GM23338 (cell line): ENCODE data around the gene PPME1. TPM values are rescaled to one million over a fixed set of nuclear protein-coding genes. Genes with fewer than 3 reads are reported as not detected.

Experiments used
- ATAC-seq: fragments of 200-7000 bp; cut with Tn5 transposase; 3 replicates; pipeline ENCODE4 v1.9.1; 2020
- DNase-seq: peaks from one replicate; pipeline ENCODE4 v3.0.0-alpha.2; 2015; ENCODE audit warnings: low spot score
- H2AFZ ChIP-seq: fragments of 200-600 bp; sonication (generic); 2 replicates; pipeline ENCODE4 v1.8.0; 2016; ENCODE audit warnings: antibody characterized with exemption, mild to moderate bottlenecking, moderate library complexity
- H3F3A ChIP-seq: fragments of 200-600 bp; sonication (generic); replicated peaks from 2 replicates; pipeline ENCODE4 v1.8.0; 2017; ENCODE audit warnings: antibody characterized with exemption, mixed run types, low read depth
- H3K27ac ChIP-seq: fragments of 200-600 bp; sonication (generic); 2 replicates; pipeline ENCODE4 v1.6.1; 2016; ENCODE audit warnings: low read depth
- H3K27me3 ChIP-seq: fragments of 200-600 bp; sonication (generic); 2 replicates; pipeline ENCODE4 v1.8.0; 2016; ENCODE audit warnings: mild to moderate bottlenecking, mixed run types, moderate library complexity; ENCODE audit not compliant: insufficient read depth
- H3K36me3 ChIP-seq: fragments of 200-600 bp; sonication (generic); 2 replicates; pipeline ENCODE4 v1.8.0; 2016; ENCODE audit warnings: mild to moderate bottlenecking; ENCODE audit not compliant: insufficient read depth
- H3K4me1 ChIP-seq: fragments of 200-600 bp; sonication (generic); 2 replicates; pipeline ENCODE4 v1.8.0; 2016; ENCODE audit warnings: mild to moderate bottlenecking, moderate library complexity; ENCODE audit not compliant: insufficient read depth
- H3K4me2 ChIP-seq: fragments of 200-600 bp; sonication (generic); 2 replicates; pipeline ENCODE4 v1.7.1; 2017; ENCODE audit warnings: mixed run types
- H3K4me3 ChIP-seq: fragments of 200-600 bp; sonication (generic); 2 replicates; pipeline ENCODE4 v1.6.1; 2016; ENCODE audit warnings: mixed run types
- H3K79me2 ChIP-seq: fragments of 200-600 bp; sonication (generic); replicated peaks from 2 replicates; pipeline ENCODE4 v1.8.0; 2017; ENCODE audit warnings: mild to moderate bottlenecking; ENCODE audit not compliant: insufficient read depth
- H3K9me2 ChIP-seq: fragments of 200-600 bp; sonication (generic); 2 replicates; pipeline ENCODE4 v1.8.0; 2017; ENCODE audit not compliant: insufficient read depth
- H4K20me1 ChIP-seq: fragments of 200-600 bp; sonication (generic); replicated peaks from 2 replicates; pipeline ENCODE4 v1.8.0; 2017; ENCODE audit warnings: mild to moderate bottlenecking; ENCODE audit not compliant: insufficient read depth
- H3K27ac Mint-ChIP-seq: 2 replicates; pipeline ENCODE4 v1.8.0; 2020; ENCODE audit warnings: inconsistent platforms, mild to moderate bottlenecking, moderate library complexity, mixed read lengths
- H3K27me3 Mint-ChIP-seq: 3 replicates; pipeline ENCODE4 v1.8.0; 2022; ENCODE audit warnings: low read depth, mild to moderate bottlenecking, moderate library complexity, mixed read lengths, inconsistent platforms; ENCODE audit not compliant: insufficient read depth, poor library complexity
- H3K36me3 Mint-ChIP-seq: 3 replicates; pipeline ENCODE4 v1.8.0; 2021; ENCODE audit warnings: low read depth, mild to moderate bottlenecking, inconsistent platforms, moderate library complexity, mixed read lengths
- H3K4me1 Mint-ChIP-seq: 3 replicates; pipeline ENCODE4 v1.8.0; 2020; ENCODE audit warnings: mild to moderate bottlenecking, inconsistent platforms, mixed read lengths
- H3K4me3 Mint-ChIP-seq: 3 replicates; pipeline ENCODE4 v1.8.0; 2021; ENCODE audit warnings: moderate library complexity, mild to moderate bottlenecking, inconsistent platforms, mixed read lengths
- H3K9me3 Mint-ChIP-seq: 3 replicates; pipeline ENCODE4 v1.8.0; 2020; ENCODE audit warnings: moderate library complexity, mild to moderate bottlenecking, inconsistent platforms, mixed read lengths
- CREB1 ChIP-seq: fragments of 250-450 bp; sonication (Bioruptor Pico); IDR thresholded peaks from 2 replicates; pipeline ENCODE4 v1.5.0; 2020; ENCODE audit warnings: low read depth, mild to moderate bottlenecking, moderate library complexity
- EZH2phosphoT487 ChIP-seq: fragments of 200-600 bp; sonication (generic); IDR thresholded peaks from one replicate; pipeline ENCODE4 v1.8.1; 2018; ENCODE audit warnings: antibody characterized with exemption; ENCODE audit not compliant: unreplicated experiment
- JUNB ChIP-seq: IDR thresholded peaks from one replicate; pipeline ENCODE4 v1.6.1; 2016; ENCODE audit warnings: antibody characterized with exemption; ENCODE audit not compliant: unreplicated experiment
- STAT1 ChIP-seq: IDR thresholded peaks from one replicate; pipeline ENCODE4 v1.6.1; 2016; ENCODE audit warnings: antibody characterized with exemption; ENCODE audit not compliant: unreplicated experiment
- ZNF114 ChIP-seq: fragments of 250-450 bp; sonication (Bioruptor Pico); IDR thresholded peaks from 2 replicates; pipeline ENCODE4 v1.5.0; 2020; ENCODE audit warnings: mild to moderate bottlenecking, moderate library complexity
- ZNF331 ChIP-seq: fragments of 250-450 bp; sonication (Bioruptor Pico); IDR thresholded peaks from 2 replicates; pipeline ENCODE4 v1.5.0; 2020; ENCODE audit warnings: low read depth, mild to moderate bottlenecking, moderate library complexity
- polyA plus RNA-seq: library from polyadenylated mRNA; unstranded; fragments of >200 nt; fragmentation: Nextera tagmentation; extraction: Ambion mirVana; gene quantifications from 2 replicates; pipeline ENCODE4 v1.2.1, GENCODE V29; 2016
- total RNA-seq: library from RNA; depleted of rRNA; stranded (reverse); fragments of >200 nt; shearing (Covaris generic); gene quantifications from 2 replicates; pipeline ENCODE4 v1.2.3, GENCODE V29; 2014
- TF ChIP-seq, protein P1 (sequence below): IDR thresholded peaks from 2 replicates; pipeline ENCODE4 v1.6.1; 2016; ENCODE audit warnings: antibody characterized with exemption
- TF ChIP-seq, protein P2 (sequence below), 2 experiments: fragments of 200-600 bp in 1 of 2; sonication (generic) in 1 of 2; conservative IDR thresholded peaks; 2 replicates each; pipeline versions ENCODE4 v1.5.1 to v1.6.1; 2016 to 2017; ENCODE audit warnings: antibody characterized with exemption in 2 of 2, low read depth in 2 of 2, mild to moderate bottlenecking in 2 of 2, moderate library complexity in 1 of 2
- TF ChIP-seq, protein P3 (sequence below): IDR thresholded peaks from one replicate; pipeline ENCODE4 v1.6.1; 2018; ENCODE audit warnings: antibody characterized with exemption; ENCODE audit not compliant: unreplicated experiment

Gene PPME1
- total and polyA plus RNA-seq, 2 experiments from 2014 or later = 32.1 to 37.2 TPM

DNA sequence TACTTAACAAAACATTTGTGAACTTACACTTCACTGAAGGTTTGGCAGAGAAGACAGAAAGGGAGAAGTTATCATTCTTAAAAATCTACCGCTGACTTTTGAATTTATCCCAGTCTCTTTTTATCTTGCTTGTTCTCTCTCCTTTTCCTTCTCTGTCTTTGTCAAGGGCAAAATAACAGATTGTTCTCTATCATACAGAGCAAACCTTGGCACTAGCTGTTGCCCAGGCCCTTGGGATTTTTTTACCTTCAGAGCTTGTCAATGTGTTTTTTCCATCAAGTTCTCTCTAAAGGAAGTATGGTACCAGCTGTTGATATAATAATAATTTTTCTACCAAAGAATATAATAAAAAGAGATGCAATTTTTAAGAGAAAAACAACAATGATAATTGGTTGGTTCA, 67.2 kb downstream of the PPME1 start:
- Mint-ChIP-seq H3K36me3 (peaks cover 18% of the 10 kb centered on the region), H3K27me3 (peaks cover 2% of the 10 kb centered on the region), H3K4me3 (no peak overlapping the region), H3K9me3 (no peaks in the 10 kb centered on the region; the same call in 2 of the 3 replicates), H3K4me1 (no peaks in the 10 kb centered on the region), H3K27ac (no peak overlapping the region)
- no peaks in the 10 kb centered on the region for H3K4me1 ChIP-seq
- H3K79me2 ChIP-seq = no peaks in the 10 kb centered on the region
- no peak overlapping the region for H3K4me2 ChIP-seq
- no peak overlapping the region for H3K4me3 ChIP-seq
- no peak overlapping the region for H2AFZ ChIP-seq
- H3K27ac ChIP-seq = no peak overlapping the region
- H3K27me3 ChIP-seq = no peaks in the 10 kb centered on the region
- H3K36me3 ChIP-seq = peaks cover 16% of the 10 kb centered on the region; the same call in 1 of the 2 replicates
- TF ChIP-seq ZNF331 (CRISPR knock-in tag) = no peak
- TF ChIP-seq, protein P1, sequence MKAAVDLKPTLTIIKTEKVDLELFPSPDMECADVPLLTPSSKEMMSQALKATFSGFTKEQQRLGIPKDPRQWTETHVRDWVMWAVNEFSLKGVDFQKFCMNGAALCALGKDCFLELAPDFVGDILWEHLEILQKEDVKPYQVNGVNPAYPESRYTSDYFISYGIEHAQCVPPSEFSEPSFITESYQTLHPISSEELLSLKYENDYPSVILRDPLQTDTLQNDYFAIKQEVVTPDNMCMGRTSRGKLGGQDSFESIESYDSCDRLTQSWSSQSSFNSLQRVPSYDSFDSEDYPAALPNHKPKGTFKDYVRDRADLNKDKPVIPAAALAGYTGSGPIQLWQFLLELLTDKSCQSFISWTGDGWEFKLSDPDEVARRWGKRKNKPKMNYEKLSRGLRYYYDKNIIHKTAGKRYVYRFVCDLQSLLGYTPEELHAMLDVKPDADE = no peak
- no peaks in the 10 kb centered on the region for H4K20me1 ChIP-seq
- DNase-seq (no peak), ATAC-seq (no peak)
- H3F3A ChIP-seq = no peaks in the 10 kb centered on the region
- no peaks in the 10 kb centered on the region for H3K9me2 ChIP-seq

DNA sequence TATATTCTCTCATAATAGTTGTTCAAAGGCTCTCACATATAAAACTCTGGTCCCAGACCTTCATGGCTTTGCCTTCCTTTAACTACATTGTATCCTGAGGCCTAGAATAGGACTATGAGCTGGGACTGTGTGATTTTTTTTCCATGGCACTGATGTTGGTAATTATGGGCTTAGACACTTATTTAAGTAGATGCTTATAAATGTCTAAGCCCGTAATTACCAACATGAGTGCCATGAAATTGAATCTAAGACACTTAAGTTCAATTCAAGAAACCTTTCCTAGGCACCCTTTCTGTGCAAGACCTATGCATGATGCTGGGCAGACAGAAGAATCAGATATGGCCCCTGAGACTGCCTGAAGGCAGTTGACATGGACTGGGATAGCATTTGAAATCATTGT, 77.4 kb downstream of the PPME1 start:
- Mint-ChIP-seq H3K36me3 (peaks cover 11% of the 10 kb centered on the region; the same call in 2 of the 3 replicates), H3K4me3 (no peak overlapping the region), H3K27me3 (no peaks in the 10 kb centered on the region), H3K27ac (no peak overlapping the region), H3K4me1 (peaks cover 9% of the 10 kb centered on the region), H3K9me3 (no peaks in the 10 kb centered on the region)
- H3K9me2 ChIP-seq = no peaks in the 10 kb centered on the region
- TF ChIP-seq ZNF331 (CRISPR knock-in tag) (no peak), ZNF114 (no peak), STAT1 (no peak), CREB1 (CRISPR knock-in tag) (no peak), EZH2phosphoT487 (no peak), JUNB (no peak)
- TF ChIP-seq, protein P2, sequence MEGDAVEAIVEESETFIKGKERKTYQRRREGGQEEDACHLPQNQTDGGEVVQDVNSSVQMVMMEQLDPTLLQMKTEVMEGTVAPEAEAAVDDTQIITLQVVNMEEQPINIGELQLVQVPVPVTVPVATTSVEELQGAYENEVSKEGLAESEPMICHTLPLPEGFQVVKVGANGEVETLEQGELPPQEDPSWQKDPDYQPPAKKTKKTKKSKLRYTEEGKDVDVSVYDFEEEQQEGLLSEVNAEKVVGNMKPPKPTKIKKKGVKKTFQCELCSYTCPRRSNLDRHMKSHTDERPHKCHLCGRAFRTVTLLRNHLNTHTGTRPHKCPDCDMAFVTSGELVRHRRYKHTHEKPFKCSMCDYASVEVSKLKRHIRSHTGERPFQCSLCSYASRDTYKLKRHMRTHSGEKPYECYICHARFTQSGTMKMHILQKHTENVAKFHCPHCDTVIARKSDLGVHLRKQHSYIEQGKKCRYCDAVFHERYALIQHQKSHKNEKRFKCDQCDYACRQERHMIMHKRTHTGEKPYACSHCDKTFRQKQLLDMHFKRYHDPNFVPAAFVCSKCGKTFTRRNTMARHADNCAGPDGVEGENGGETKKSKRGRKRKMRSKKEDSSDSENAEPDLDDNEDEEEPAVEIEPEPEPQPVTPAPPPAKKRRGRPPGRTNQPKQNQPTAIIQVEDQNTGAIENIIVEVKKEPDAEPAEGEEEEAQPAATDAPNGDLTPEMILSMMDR (conservative IDR thresholded peaks at IDR 0.05; ENCODE audit: low read depth in 2 of 2) = no peak
- TF ChIP-seq, protein P1 = no peak
- TF ChIP-seq, protein P3, sequence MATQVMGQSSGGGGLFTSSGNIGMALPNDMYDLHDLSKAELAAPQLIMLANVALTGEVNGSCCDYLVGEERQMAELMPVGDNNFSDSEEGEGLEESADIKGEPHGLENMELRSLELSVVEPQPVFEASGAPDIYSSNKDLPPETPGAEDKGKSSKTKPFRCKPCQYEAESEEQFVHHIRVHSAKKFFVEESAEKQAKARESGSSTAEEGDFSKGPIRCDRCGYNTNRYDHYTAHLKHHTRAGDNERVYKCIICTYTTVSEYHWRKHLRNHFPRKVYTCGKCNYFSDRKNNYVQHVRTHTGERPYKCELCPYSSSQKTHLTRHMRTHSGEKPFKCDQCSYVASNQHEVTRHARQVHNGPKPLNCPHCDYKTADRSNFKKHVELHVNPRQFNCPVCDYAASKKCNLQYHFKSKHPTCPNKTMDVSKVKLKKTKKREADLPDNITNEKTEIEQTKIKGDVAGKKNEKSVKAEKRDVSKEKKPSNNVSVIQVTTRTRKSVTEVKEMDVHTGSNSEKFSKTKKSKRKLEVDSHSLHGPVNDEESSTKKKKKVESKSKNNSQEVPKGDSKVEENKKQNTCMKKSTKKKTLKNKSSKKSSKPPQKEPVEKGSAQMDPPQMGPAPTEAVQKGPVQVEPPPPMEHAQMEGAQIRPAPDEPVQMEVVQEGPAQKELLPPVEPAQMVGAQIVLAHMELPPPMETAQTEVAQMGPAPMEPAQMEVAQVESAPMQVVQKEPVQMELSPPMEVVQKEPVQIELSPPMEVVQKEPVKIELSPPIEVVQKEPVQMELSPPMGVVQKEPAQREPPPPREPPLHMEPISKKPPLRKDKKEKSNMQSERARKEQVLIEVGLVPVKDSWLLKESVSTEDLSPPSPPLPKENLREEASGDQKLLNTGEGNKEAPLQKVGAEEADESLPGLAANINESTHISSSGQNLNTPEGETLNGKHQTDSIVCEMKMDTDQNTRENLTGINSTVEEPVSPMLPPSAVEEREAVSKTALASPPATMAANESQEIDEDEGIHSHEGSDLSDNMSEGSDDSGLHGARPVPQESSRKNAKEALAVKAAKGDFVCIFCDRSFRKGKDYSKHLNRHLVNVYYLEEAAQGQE = no peak
- H3K4me1 ChIP-seq = no peaks in the 10 kb centered on the region
- ATAC-seq (no peak), DNase-seq (no peak)
- no peaks in the 10 kb centered on the region for H3K27me3 ChIP-seq
- no peaks in the 10 kb centered on the region for H3K79me2 ChIP-seq
- H3K4me2 ChIP-seq = no peak overlapping the region
- H3F3A ChIP-seq = no peaks in the 10 kb centered on the region
- no peaks in the 10 kb centered on the region; the same call in 1 of the 2 replicates for H4K20me1 ChIP-seq
- H3K27ac ChIP-seq = no peak overlapping the region
- no peak overlapping the region for H3K4me3 ChIP-seq
- no peak overlapping the region for H2AFZ ChIP-seq
- H3K36me3 ChIP-seq = peaks cover 27% of the 10 kb centered on the region
